ENCODE data around the gene SLCO3A1. TPM values are rescaled to one million over a fixed set of nuclear protein-coding genes. Genes with fewer than 3 reads are reported as not detected.

The SLCO3A1 gene
- total RNA-seq, 1 donor from 2014 or later = 7.7 TPM

GRCh38 chr15:91887921-91888373 lies 34.4 kb downstream of the SLCO3A1 start:
- no peak overlapping the region for H3K27ac Mint-ChIP-seq
- H3K4me3 Mint-ChIP-seq (ENCODE audit: low read depth) = no peak overlapping the region
- no peaks in the 10 kb centered on the region for H3K4me1 Mint-ChIP-seq (ENCODE audit: low read depth)
- no peaks in the 10 kb centered on the region for H3K36me3 Mint-ChIP-seq (ENCODE audit: insufficient read depth)
- no peak for DNase-seq (ENCODE audit: low spot score, unreplicated experiment)
- H3K9me3 Mint-ChIP-seq (ENCODE audit: low read depth) = no peaks in the 10 kb centered on the region
- TF ChIP-seq CTCF (IDR thresholded peaks at IDR 0.05; ENCODE audit: unreplicated experiment) = no peak
- H3K27me3 Mint-ChIP-seq = peaks cover 6% of the 10 kb centered on the region

GRCh38 chr15:91889111-91889815 lies 35.8 kb downstream of the SLCO3A1 start:
- Mint-ChIP-seq H3K4me3 (ENCODE audit: low read depth) (no peak overlapping the region), H3K36me3 (ENCODE audit: insufficient read depth) (no peaks in the 10 kb centered on the region), H3K9me3 (ENCODE audit: low read depth) (peaks cover 3% of the 10 kb centered on the region), H3K4me1 (ENCODE audit: low read depth) (no peaks in the 10 kb centered on the region), H3K27me3 (peaks cover 3% of the 10 kb centered on the region), H3K27ac (no peak overlapping the region)
- DNase-seq (ENCODE audit: low spot score, unreplicated experiment) = no peak
- TF ChIP-seq CTCF (IDR thresholded peaks at IDR 0.05; ENCODE audit: unreplicated experiment) = no peak

GRCh38 chr15:91890614-91891013 lies 37.1 kb downstream of the SLCO3A1 start:
- H3K9me3 Mint-ChIP-seq (ENCODE audit: low read depth) = peaks cover 3% of the 10 kb centered on the region
- no peaks in the 10 kb centered on the region for H3K4me1 Mint-ChIP-seq (ENCODE audit: low read depth)
- H3K27ac Mint-ChIP-seq = no peak overlapping the region
- H3K27me3 Mint-ChIP-seq = peaks cover 1% of the 10 kb centered on the region
- no peak for DNase-seq (ENCODE audit: low spot score, unreplicated experiment)
- no peak overlapping the region for H3K4me3 Mint-ChIP-seq (ENCODE audit: low read depth)
- no peak for TF ChIP-seq CTCF (IDR thresholded peaks at IDR 0.05; ENCODE audit: unreplicated experiment)
- H3K36me3 Mint-ChIP-seq (ENCODE audit: insufficient read depth) = no peaks in the 10 kb centered on the region

GRCh38 chr15:91891101-91891500 lies 37.6 kb downstream of the SLCO3A1 start:
- Mint-ChIP-seq H3K4me3 (ENCODE audit: low read depth) (no peak overlapping the region), H3K9me3 (ENCODE audit: low read depth) (peaks cover 3% of the 10 kb centered on the region), H3K27me3 (no peaks in the 10 kb centered on the region), H3K27ac (no peak overlapping the region), H3K4me1 (ENCODE audit: low read depth) (no peaks in the 10 kb centered on the region), H3K36me3 (ENCODE audit: insufficient read depth) (no peaks in the 10 kb centered on the region)
- DNase-seq (ENCODE audit: low spot score, unreplicated experiment) = no peak
- no peak for TF ChIP-seq CTCF (IDR thresholded peaks at IDR 0.05; ENCODE audit: unreplicated experiment)

- H3K27me3 Mint-ChIP-seq = no peaks in the 10 kb centered on the region
- no peak for DNase-seq (ENCODE audit: low spot score, unreplicated experiment)
- H3K4me1 Mint-ChIP-seq (ENCODE audit: low read depth) = no peaks in the 10 kb centered on the region
- TF ChIP-seq CTCF (IDR thresholded peaks at IDR 0.05; ENCODE audit: unreplicated experiment) = no peak
- no peaks in the 10 kb centered on the region for H3K36me3 Mint-ChIP-seq (ENCODE audit: insufficient read depth)
- H3K4me3 Mint-ChIP-seq (ENCODE audit: low read depth) = no peak overlapping the region
- no peak overlapping the region for H3K27ac Mint-ChIP-seq
- peaks cover 3% of the 10 kb centered on the region for H3K9me3 Mint-ChIP-seq (ENCODE audit: low read depth)
Observed at GRCh38 chr15:91891788-91892345, 38.4 kb downstream of the SLCO3A1 start.

Measured in progenitor cell of endocrine pancreas (in vitro differentiated cells).